Spleen (tissue), 11 donors: ENCODE data around the gene PURB. TPM values are rescaled to one million over a fixed set of nuclear protein-coding genes. Genes with fewer than 3 reads are reported as not detected.

Source experiments
- DNase-seq: peaks from one replicate; pipeline ENCODE4 v3.0.0-alpha.2; 2020
- H3K27ac ChIP-seq, 8 donors: fragments of 200-600 bp; sonication (generic) in 7 of 8; 1 replicate in 4 of 8; 2 replicates in 4 of 8; pipeline versions ENCODE4 v1.5.0 to v1.8.0; 2016 to 2021; ENCODE audit warnings: inconsistent platforms in 4 of 8, mild to moderate bottlenecking in 4 of 8, moderate library complexity in 1 of 8
- H3K27me3 ChIP-seq, 7 donors: fragments of 200-600 bp; sonication (generic) in 6 of 7; replicated peaks in 1 of 7; 1 replicate in 4 of 7; 2 replicates in 3 of 7; pipeline versions ENCODE4 v1.5.0 to v1.8.0; 2016 to 2021; ENCODE audit warnings: inconsistent platforms in 3 of 7, mild to moderate bottlenecking in 1 of 7
- H3K36me3 ChIP-seq, 6 donors: fragments of 200-600 bp; sonication (generic) in 5 of 6; 1 replicate in 4 of 6; 2 replicates in 2 of 6; pipeline versions ENCODE4 v1.5.0 to v1.8.0; 2016 to 2021; ENCODE audit warnings: inconsistent platforms in 2 of 6
- H3K4me1 ChIP-seq, 6 donors: fragments of 200-600 bp; sonication (generic) in 5 of 6; 1 replicate in 3 of 6; 2 replicates in 3 of 6; pipeline versions ENCODE4 v1.5.0 to v1.8.0; 2016 to 2021; ENCODE audit warnings: inconsistent platforms in 3 of 6
- H3K4me3 ChIP-seq, 8 donors: fragments of 200-600 bp; sonication (generic) in 7 of 8; 1 replicate in 4 of 8; 2 replicates in 4 of 8; pipeline versions ENCODE4 v1.5.0 to v1.8.0; 2016 to 2021; ENCODE audit warnings: inconsistent platforms in 4 of 8, mild to moderate bottlenecking in 4 of 8, moderate library complexity in 2 of 8
- H3K9me3 ChIP-seq, 8 donors: fragments of 200-600 bp; sonication (generic) in 7 of 8; 1 replicate in 4 of 8; 2 replicates in 4 of 8; pipeline versions ENCODE4 v1.5.0 to v1.8.0; 2016 to 2021; ENCODE audit warnings: inconsistent platforms in 4 of 8
- POLR2A ChIP-seq, 3 donors: fragments of 450-650 bp; IDR thresholded peaks; one replicate each; pipeline ENCODE4 v1.5.1; 2017; ENCODE audit warnings: antibody characterized with exemption in 3 of 3, mild to moderate bottlenecking in 1 of 3
- POLR2AphosphoS5 ChIP-seq, 3 donors: sonication (generic); formaldehyde crosslinking; IDR thresholded peaks; one replicate each; pipeline ENCODE4 v1.5.1; 2017; ENCODE audit warnings: antibody characterized with exemption in 3 of 3
- WGBS, 5 donors: extraction: QIAGEN DNeasy Blood & Tissue Kit in 3 of 5; methylation state at CpG; one replicate each; pipeline versions ENCODE4 v1.1.5 to v1.1.7; 2013 to 2018; 5-methylcytosine and 5-hydroxymethylcytosine counted together
- intact Hi-C: fragments of 100-400 bp; cut with DNase I; formaldehyde crosslinking; loops from one replicate; pipeline ENCODE4 v1.15.0; 2023; ENCODE audit warnings: low total_unique reads
- polyA plus RNA-seq, 3 donors: library from polyadenylated mRNA; stranded (reverse); fragments of 200-250 nt; gene quantifications; one replicate each; pipeline ENCODE4 v1.2.1, GENCODE V29; 2013
- total RNA-seq, 7 donors: library from RNA; depleted of rRNA in 3 of 7; stranded (reverse); fragments of >200 nt in 3 of 7; fragmentation: NEBNext Ultra II Directional in 4 of 7; extraction: Animal tissue kit (Norgen Biotek cat#: 25700) in 4 of 7; gene quantifications; one replicate each; pipeline versions ENCODE4 v1.1.0 to v1.2.1, GENCODE V29; 2016 to 2021
- TF ChIP-seq, protein P1 (sequence below), 11 experiments: fragments of 200-600 bp in 7 of 11; fragments of 450-650 bp in 4 of 11; sonication (generic) in 4 of 11; IDR thresholded peaks in 8 of 11; conservative IDR thresholded peaks in 3 of 11; 1 replicate in 7 of 11; 2 replicates in 4 of 11; pipeline versions ENCODE4 v1.4.0 to v1.8.0; 2016 to 2021; ENCODE audit warnings: antibody characterized with exemption in 11 of 11, inconsistent platforms in 4 of 11, mild to moderate bottlenecking in 1 of 11
- donor health status: healthy with polysubstance abuse.
- donor health status: DM: no; HTN: no; CAD: no; lungs with moderate emphysema.
- donor health status: DM: no; HTN: no; CAD: no.
- donor health status: Bipolar disorder and iron deficiency.
- donor health status: healthy.
- donor health status: DM: no; HTN: no; CAD: no.
- donor health status: DM: yes; HTN: yes; CAD: no.

Gene PURB
- total and polyA plus RNA-seq, 10 donors, result 6.0 to 25.4 (median 20.5) TPM

DNA sequence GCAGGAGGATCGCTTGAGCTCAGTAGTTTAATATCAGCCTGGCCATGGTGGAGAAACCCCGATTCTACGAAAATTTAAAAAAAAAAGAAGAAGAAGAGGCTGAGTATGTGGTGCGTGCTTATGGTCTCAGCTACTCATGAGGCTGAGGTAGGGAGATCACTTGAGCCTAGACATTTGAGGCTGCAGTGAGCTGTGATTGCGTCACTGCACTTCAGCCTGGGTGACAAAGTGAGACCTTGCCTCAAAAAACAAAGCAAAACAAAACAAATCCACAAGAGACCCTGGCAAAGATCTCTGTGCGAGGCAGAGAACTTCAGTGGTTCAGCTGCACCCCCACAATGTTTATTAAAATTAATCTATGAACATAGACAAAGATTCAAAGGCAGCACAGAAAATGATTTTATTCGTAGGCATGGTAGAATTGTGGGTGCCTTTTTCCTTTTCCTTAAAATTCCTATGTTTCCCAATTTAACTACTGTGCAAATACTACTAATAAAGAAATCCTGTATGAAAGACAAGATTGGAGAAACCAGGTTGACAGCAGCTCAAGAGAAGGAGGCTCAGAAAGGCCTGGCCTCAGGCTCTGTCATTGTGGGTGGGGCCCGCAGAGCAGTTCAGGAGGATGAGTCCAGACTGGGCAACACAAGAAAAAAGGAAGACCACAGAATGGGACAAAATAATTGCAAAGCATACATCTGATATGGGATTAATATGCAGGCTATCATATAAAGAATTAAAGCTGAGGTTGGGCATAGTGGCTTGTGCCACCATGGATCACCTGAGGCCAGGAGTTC, 24.5 kb upstream of the PURB start:
- Histone ChIP-seq H3K36me3 (no peaks in the 10 kb centered on the region), H3K4me1 (peaks cover 0 to 16% (median 12%) of the 10 kb centered on the region in 6 donors), H3K27me3 (no peaks in the 10 kb centered on the region), H3K4me3 (no peak overlapping the region), H3K9me3 (no peaks in the 10 kb centered on the region), H3K27ac (no peak overlapping the region)
- intact Hi-C loops, result no loop called here
- no peak for DNase-seq
- TF ChIP-seq, protein P1, sequence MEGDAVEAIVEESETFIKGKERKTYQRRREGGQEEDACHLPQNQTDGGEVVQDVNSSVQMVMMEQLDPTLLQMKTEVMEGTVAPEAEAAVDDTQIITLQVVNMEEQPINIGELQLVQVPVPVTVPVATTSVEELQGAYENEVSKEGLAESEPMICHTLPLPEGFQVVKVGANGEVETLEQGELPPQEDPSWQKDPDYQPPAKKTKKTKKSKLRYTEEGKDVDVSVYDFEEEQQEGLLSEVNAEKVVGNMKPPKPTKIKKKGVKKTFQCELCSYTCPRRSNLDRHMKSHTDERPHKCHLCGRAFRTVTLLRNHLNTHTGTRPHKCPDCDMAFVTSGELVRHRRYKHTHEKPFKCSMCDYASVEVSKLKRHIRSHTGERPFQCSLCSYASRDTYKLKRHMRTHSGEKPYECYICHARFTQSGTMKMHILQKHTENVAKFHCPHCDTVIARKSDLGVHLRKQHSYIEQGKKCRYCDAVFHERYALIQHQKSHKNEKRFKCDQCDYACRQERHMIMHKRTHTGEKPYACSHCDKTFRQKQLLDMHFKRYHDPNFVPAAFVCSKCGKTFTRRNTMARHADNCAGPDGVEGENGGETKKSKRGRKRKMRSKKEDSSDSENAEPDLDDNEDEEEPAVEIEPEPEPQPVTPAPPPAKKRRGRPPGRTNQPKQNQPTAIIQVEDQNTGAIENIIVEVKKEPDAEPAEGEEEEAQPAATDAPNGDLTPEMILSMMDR (IDR thresholded peaks at IDR 0.05 in 8 of 11, conservative IDR thresholded peaks at IDR 0.05 in 3 of 11), result no peak
- TF ChIP-seq POLR2A (IDR thresholded peaks at IDR 0.05) (no peak), POLR2AphosphoS5 (IDR thresholded peaks at IDR 0.05) (no peak)
- 83 to 94% (median 89%) methylated on average over 8 of the region's 8 CpGs for whole genome bisulfite sequencing, 5 donors

DNA sequence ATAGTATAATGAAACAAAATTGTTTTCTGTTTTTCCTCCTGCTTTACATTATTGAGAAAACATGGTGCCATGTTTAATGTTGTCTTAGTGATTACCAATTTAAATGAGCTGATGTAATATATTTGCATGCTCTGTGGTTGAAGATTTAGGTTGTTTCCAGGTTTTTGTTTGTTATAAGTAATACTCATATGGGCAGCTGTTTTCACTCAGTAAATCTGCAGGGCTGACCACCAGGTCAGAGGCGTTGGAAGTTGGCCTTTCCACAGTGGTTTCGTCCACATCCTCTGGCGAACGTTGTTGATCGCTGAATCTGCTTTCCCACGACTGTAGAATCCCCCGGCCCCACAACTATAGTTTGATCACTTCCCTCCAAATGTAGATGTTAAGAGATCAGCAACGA, 21.6 kb upstream of the PURB start:
- Histone ChIP-seq H3K36me3 (no peaks in the 10 kb centered on the region), H3K4me3 (no peak overlapping the region), H3K27me3 (no peaks in the 10 kb centered on the region), H3K27ac (no peak overlapping the region), H3K4me1 (peaks cover 0 to 5% (median 3%) of the 10 kb centered on the region in 6 donors), H3K9me3 (no peaks in the 10 kb centered on the region)
- intact Hi-C loops, result no loop called here
- TF ChIP-seq POLR2A (IDR thresholded peaks at IDR 0.05), result no peak
- TF ChIP-seq POLR2AphosphoS5 (IDR thresholded peaks at IDR 0.05), result no peak
- TF ChIP-seq, protein P1 (IDR thresholded peaks at IDR 0.05 in 8 of 11, conservative IDR thresholded peaks at IDR 0.05 in 3 of 11), result no peak
- no peak for DNase-seq
- WGBS, 5 donors, result 80 to 90% (median 82%) methylated on average over 8 of the region's 8 CpGs

DNA sequence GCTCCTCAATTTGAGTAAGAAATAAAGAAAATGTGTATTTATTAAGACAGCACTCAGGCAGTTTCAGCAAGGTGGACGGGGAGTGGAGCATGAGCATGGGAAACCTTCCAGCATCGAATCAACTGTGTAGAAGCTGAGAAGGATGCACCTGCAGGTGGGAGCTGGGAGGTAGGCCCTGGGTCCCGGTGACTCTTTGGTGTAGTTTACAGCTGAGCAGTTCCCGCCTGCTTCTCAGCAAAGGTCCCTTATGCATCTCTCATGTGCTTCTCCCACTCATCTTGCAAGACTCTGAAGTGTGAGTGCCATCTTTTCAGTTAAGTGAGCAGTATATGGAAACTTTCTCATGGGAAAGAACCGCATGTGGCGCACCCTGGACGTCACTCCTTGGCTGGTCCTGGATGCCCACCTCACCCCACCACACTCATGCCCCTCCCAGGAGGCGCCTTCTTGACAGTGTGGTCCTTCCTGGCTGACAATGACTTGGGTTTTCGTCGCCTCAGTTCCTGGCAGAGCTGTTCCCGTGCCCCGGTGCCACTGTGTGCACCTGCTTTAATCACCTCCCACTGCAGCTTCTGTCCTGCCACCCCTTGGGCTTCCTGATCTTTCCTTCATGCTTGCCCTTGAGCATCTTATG, 19.8 kb upstream of the PURB start:
- Histone ChIP-seq H3K27me3 (no peaks in the 10 kb centered on the region), H3K4me3 (no peak overlapping the region), H3K9me3 (no peaks in the 10 kb centered on the region), H3K4me1 (no peaks in the 10 kb centered on the region), H3K27ac (no peak overlapping the region), H3K36me3 (no peaks in the 10 kb centered on the region)
- intact Hi-C loops, result no loop called here
- TF ChIP-seq POLR2AphosphoS5 (IDR thresholded peaks at IDR 0.05) (no peak), POLR2A (IDR thresholded peaks at IDR 0.05) (no peak)
- TF ChIP-seq, protein P1 (IDR thresholded peaks at IDR 0.05 in 8 of 11, conservative IDR thresholded peaks at IDR 0.05 in 3 of 11), result no peak
- 87 to 90% (median 89%) methylated on average over 12 of the region's 12 CpGs for WGBS, 5 donors
- DNase-seq, result no peak

DNA sequence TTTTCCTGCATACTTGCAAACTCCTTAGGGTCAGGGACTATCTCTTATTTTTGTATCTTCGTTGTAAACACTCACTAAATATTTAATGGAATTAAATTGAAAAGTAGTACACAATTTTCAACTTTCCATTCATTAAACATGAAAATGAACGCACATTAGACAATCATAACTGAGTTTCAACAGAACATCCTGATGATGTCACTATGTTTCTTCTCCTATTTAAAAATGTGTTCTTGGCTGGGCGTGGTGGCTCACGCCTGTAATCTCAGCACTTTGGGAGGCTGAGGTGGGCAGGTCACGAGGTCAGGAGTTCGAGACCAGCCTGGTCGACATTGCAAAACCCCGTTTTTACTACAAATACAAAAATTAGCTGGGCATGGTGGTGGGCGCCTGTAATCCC, 14.1 kb upstream of the PURB start:
- TF ChIP-seq, protein P1 (IDR thresholded peaks at IDR 0.05 in 8 of 11, conservative IDR thresholded peaks at IDR 0.05 in 3 of 11), result no peak
- TF ChIP-seq POLR2A (IDR thresholded peaks at IDR 0.05), result no peak
- no peak for TF ChIP-seq POLR2AphosphoS5 (IDR thresholded peaks at IDR 0.05)
- Histone ChIP-seq H3K4me3 (no peak overlapping the region), H3K9me3 (no peaks in the 10 kb centered on the region), H3K4me1 (peaks cover 0 to 4% (median 0%) of the 10 kb centered on the region in 6 donors), H3K36me3 (no peaks in the 10 kb centered on the region), H3K27me3 (no peaks in the 10 kb centered on the region), H3K27ac (no peak overlapping the region)
- WGBS, 5 donors, result 84 to 92% (median 88%) methylated on average over 9 of the region's 9 CpGs
- intact Hi-C loops, result no loop called here
- DNase-seq, result no peak
